NK-92 (cell line): ENCODE results near the gene VAT1L.
"Not testable (repeated sequence)": the region's sequence is repeated elsewhere in the genome, so short reads cannot be mapped to it uniquely, and the experiment has no call there.

Experiments used
- DNase-seq: peaks from one replicate; lab custom pipeline; 2025; ENCODE audit not compliant: unreplicated experiment; lab: John Stamatoyannopoulos, UW

The VAT1L gene

GRCh38 chr16:77912617-77913016 is 124.3 kb downstream of the VAT1L start:
- DNase-seq, result no peak

- DNase-seq, result no peak
Measured at GRCh38 chr16:77913738-77914253, 125.4 kb downstream of the VAT1L start.

GRCh38 chr16:77916111-77916510 is 127.7 kb downstream of the VAT1L start:
- no peak for DNase-seq

GRCh38 chr16:77917971-77918370 is 129.6 kb downstream of the VAT1L start:
- DNase-seq, result no peak

- no peak for DNase-seq
Measured at GRCh38 chr16:77918809-77919707, 130.7 kb downstream of the VAT1L start.

GRCh38 chr16:77919761-77920415 is 131.5 kb downstream of the VAT1L start:
- DNase-seq, result no peak

- no peak for DNase-seq
Measured at GRCh38 chr16:77920984-77921383, 132.6 kb downstream of the VAT1L start.

- DNase-seq, result no peak
Measured at GRCh38 chr16:77922228-77922754, 133.9 kb downstream of the VAT1L start.

- no peak for DNase-seq
Measured at GRCh38 chr16:77925531-77925930, 137.2 kb downstream of the VAT1L start.

- DNase-seq, result no peak
Measured at GRCh38 chr16:77928096-77928495, 139.7 kb downstream of the VAT1L start.

- no peak for DNase-seq
Measured at GRCh38 chr16:77929004-77929403, 140.6 kb downstream of the VAT1L start.

GRCh38 chr16:77931058-77931457 is 142.7 kb downstream of the VAT1L start:
- DNase-seq, result no peak

- DNase-seq, result no peak
Measured at GRCh38 chr16:77937473-77938149, 149.2 kb downstream of the VAT1L start.

- DNase-seq, result no peak
Measured at GRCh38 chr16:77938913-77939312, 150.5 kb downstream of the VAT1L start.

- DNase-seq, result no peak
Measured at GRCh38 chr16:77939968-77940367, 151.6 kb downstream of the VAT1L start.

GRCh38 chr16:77943801-77944200 is 155.4 kb downstream of the VAT1L start:
- no peak for DNase-seq

GRCh38 chr16:77944631-77945030 is 156.3 kb downstream of the VAT1L start:
- no peak for DNase-seq

- no peak for DNase-seq
Measured at GRCh38 chr16:77945126-77945525, 156.8 kb downstream of the VAT1L start.

- DNase-seq, result no peak
Measured at GRCh38 chr16:77946823-77947222, 158.5 kb downstream of the VAT1L start.

- not testable (repeated sequence) for DNase-seq
Measured at GRCh38 chr16:77947590-77947989, 159.2 kb downstream of the VAT1L start.

- DNase-seq, result no peak
Measured at GRCh38 chr16:77948835-77949234, 160.5 kb downstream of the VAT1L start.
